ENCODE results near the gene ZNF76.

The ZNF76 gene

GRCh38 chr6:35259194-35259947 lies at the start of gene ZNF76:
Gene ZNF76 (plus strand): TSS chr6:35259735. CDS start chr6:35281152, 21,417 bp downstream.
- DNase-seq, result peak; percentile 99

GRCh38 chr6:35213298-35213791 lies 46.2 kb upstream of the ZNF76 start:
- no peak for DNase-seq

GRCh38 chr6:35213824-35214756 lies 45.4 kb upstream of the ZNF76 start, which contains the start of gene SCUBE3:
Gene SCUBE3 (plus strand): TSS chr6:35213956. CDS start chr6:35214419, 463 bp downstream.
- DNase-seq, result no peak

GRCh38 chr6:35214869-35215664 lies 44.5 kb upstream of the ZNF76 start:
- DNase-seq, result no peak

GRCh38 chr6:35215665-35216411 lies 43.7 kb upstream of the ZNF76 start:
- no peak for DNase-seq

- DNase-seq, result no peak
Measured at GRCh38 chr6:35216412-35216732, 43.2 kb upstream of the ZNF76 start.

GRCh38 chr6:35216851-35217811 lies 42.4 kb upstream of the ZNF76 start:
- no peak for DNase-seq

GRCh38 chr6:35218021-35218420 lies 41.5 kb upstream of the ZNF76 start:
- peak; percentile 21 for DNase-seq

GRCh38 chr6:35218456-35218855 lies 41.1 kb upstream of the ZNF76 start:
- DNase-seq, result no peak

- DNase-seq, result no peak
Measured at GRCh38 chr6:35219683-35220326, 39.7 kb upstream of the ZNF76 start.

- no peak for DNase-seq
Measured at GRCh38 chr6:35220711-35221110, 38.8 kb upstream of the ZNF76 start.

- DNase-seq, result no peak
Measured at GRCh38 chr6:35223396-35223795, 36.1 kb upstream of the ZNF76 start.

- peak; percentile 70 for DNase-seq
Measured at GRCh38 chr6:35224720-35225119, 34.8 kb upstream of the ZNF76 start.

GRCh38 chr6:35228481-35228880 lies 31.1 kb upstream of the ZNF76 start:
- no peak for DNase-seq

GRCh38 chr6:35229304-35229703 lies 30.2 kb upstream of the ZNF76 start:
- no peak for DNase-seq

- no peak for DNase-seq
Measured at GRCh38 chr6:35230498-35230897, 29.0 kb upstream of the ZNF76 start.

GRCh38 chr6:35230950-35231349 lies 28.6 kb upstream of the ZNF76 start:
- no peak for DNase-seq

GRCh38 chr6:35231563-35231962 lies 28.0 kb upstream of the ZNF76 start:
- no peak for DNase-seq

GRCh38 chr6:35234901-35235300 lies 24.6 kb upstream of the ZNF76 start:
- DNase-seq, result no peak

GRCh38 chr6:35236223-35236622 lies 23.3 kb upstream of the ZNF76 start:
- DNase-seq, result no peak
